Measurements from ENCODE around the gene SLC7A7.

DNA sequence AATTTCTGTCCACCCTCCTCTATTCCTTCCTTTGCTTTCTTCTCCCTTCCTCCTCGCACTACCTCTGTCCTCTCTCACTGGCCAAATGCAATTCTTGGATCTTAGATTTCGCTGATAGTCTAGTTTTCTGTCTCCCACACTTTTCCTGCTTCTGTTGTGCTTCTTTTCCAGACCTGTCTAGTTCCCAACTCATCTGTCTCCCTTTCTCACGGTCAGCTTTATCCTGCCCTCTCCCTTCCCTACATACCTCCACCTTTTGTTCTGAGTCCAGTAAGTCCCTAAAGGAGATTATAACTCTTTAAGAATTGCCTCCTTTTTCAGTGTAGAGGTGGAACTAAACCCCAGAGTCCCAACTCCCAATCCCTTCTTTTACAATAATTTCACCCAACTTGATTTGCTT lies 20.3 kb upstream of the SLC7A7 start:
- no peak for TF ChIP-seq POLR2A (IDR thresholded peaks at IDR 0.05)
- no peak for TF ChIP-seq POLR2AphosphoS5 (IDR thresholded peaks at IDR 0.05; ENCODE audit: insufficient read depth in 1 of 2, low read depth in 1 of 2)
- TF ChIP-seq, protein P1, sequence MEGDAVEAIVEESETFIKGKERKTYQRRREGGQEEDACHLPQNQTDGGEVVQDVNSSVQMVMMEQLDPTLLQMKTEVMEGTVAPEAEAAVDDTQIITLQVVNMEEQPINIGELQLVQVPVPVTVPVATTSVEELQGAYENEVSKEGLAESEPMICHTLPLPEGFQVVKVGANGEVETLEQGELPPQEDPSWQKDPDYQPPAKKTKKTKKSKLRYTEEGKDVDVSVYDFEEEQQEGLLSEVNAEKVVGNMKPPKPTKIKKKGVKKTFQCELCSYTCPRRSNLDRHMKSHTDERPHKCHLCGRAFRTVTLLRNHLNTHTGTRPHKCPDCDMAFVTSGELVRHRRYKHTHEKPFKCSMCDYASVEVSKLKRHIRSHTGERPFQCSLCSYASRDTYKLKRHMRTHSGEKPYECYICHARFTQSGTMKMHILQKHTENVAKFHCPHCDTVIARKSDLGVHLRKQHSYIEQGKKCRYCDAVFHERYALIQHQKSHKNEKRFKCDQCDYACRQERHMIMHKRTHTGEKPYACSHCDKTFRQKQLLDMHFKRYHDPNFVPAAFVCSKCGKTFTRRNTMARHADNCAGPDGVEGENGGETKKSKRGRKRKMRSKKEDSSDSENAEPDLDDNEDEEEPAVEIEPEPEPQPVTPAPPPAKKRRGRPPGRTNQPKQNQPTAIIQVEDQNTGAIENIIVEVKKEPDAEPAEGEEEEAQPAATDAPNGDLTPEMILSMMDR (IDR thresholded peaks at IDR 0.05), result no peak
